ENCODE measurements around the gene GBF1. TPM values are rescaled to one million over a fixed set of nuclear protein-coding genes. Genes with fewer than 3 reads are reported as not detected.
A peak's percentile ranks its signal among the peaks of the same experiment; 100 is the strongest.

GBF1 gene
- total RNA-seq, 2 experiments from 2014 or later, result 42.2 to 44.0 TPM

DNA sequence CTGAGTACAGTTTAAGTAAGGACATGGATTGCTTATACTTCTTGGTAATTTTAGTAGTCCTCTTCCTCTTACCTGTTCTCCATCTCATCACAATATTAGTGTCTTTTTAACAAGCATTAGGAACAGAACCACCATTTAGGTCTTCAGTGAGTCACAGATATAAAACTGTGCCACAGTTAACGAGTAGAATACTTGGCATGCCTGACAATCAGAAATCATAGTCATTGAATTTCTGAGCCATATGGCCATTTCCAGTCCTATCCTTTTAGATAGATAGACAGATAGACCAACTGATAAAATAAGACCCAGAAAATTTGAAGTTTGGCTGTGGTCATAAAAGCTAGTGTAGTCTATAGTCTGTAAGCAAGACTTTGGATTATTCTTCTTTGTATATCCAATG lies 71.1 kb downstream of the GBF1 start:
- no peak for DNase-seq
- Mint-ChIP-seq H3K4me1 (ENCODE audit: low read depth) (peaks cover 33% of the 10 kb centered on the region), H3K4me3 (no peak overlapping the region), H3K27ac (no peak overlapping the region), H3K36me3 (peaks cover 7% of the 10 kb centered on the region), H3K27me3 (no peaks in the 10 kb centered on the region), H3K9me3 (no peaks in the 10 kb centered on the region)
- intact Hi-C loops (cut with micrococcal nuclease), result no loop called here
- ChIA-PET CTCF (interaction anchor here (0.7 kb wide), 1 partner anchor 69 kb away, joined by 3 read pairs; no protein-coding TSS in a partner anchor), POLR2A (no interaction called here)

GRCh38 chr10:102322914-102323313 lies 77.6 kb downstream of the GBF1 start:
- Mint-ChIP-seq H3K9me3 (no peaks in the 10 kb centered on the region), H3K27ac (peak overlapping the region; percentile 42), H3K4me3 (no peak overlapping the region), H3K36me3 (peaks cover 2% of the 10 kb centered on the region), H3K4me1 (ENCODE audit: low read depth) (peaks cover 17% of the 10 kb centered on the region), H3K27me3 (no peaks in the 10 kb centered on the region)
- DNase-seq, result peak; percentile 73
- ChIA-PET POLR2A (interaction anchor here (0.9 kb wide), 1 partner anchor 77 kb away, joined by 4 read pairs; the partner anchor contains the start of gene GBF1), CTCF (interaction anchor here (0.8 to 1.7 kb wide), 6 partner anchors 9 to 92 kb away, joined by 3 to 5 read pairs (median 3); no protein-coding TSS in a partner anchor)
- intact Hi-C loops (cut with micrococcal nuclease), result no loop called here

DNA sequence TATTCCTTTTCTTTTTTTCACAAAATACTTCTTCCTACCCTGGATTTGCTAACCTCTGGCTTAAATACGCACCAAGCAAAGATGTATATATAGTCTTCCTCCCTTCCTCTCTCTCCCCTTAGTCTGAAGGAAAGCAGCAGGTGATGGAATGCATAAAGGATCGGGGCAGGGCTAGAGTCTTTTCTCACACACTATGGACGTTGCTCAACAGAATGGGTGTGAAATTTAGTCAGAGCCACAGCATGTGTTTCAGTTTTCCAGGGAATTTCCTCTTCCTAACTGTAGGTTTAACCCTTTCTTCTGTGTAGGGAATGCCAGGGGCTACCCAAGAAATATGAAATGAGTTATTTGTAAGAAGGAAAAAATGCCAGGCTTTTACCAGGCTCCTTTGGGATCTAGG lies 78.7 kb downstream of the GBF1 start:
- POLR2A ChIA-PET, result no interaction called here
- CTCF ChIA-PET, result interaction anchor here (1.6 kb wide), 1 partner anchor 94 kb away, joined by 4 read pairs; no protein-coding TSS in a partner anchor
- Mint-ChIP-seq H3K4me3 (no peak overlapping the region), H3K36me3 (peaks cover 2% of the 10 kb centered on the region), H3K4me1 (ENCODE audit: low read depth) (peaks cover 18% of the 10 kb centered on the region), H3K9me3 (no peaks in the 10 kb centered on the region), H3K27me3 (no peaks in the 10 kb centered on the region), H3K27ac (no peak overlapping the region)
- intact Hi-C loops (cut with micrococcal nuclease), result no loop called here
- no peak for DNase-seq

DNA sequence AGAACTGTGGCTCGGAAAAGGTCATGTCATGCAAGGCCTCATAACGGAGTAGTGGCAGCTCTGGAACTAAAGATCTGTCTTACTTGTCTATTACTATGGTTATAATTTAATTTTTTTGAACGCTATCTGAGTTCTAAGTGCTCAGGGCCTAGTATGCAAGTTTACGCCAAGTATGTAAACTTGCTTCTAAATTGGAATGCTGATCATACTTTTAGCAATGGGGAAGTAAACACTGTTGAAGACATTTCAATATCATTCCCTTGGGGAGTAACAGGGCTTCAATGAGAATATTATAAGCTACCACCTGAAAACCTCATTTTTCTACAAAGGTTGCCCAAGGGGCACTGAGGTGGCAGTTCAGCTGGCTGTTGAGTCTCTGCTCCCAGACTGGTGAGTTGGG lies 80.7 kb downstream of the GBF1 start:
- Mint-ChIP-seq H3K27me3 (no peaks in the 10 kb centered on the region), H3K27ac (no peak overlapping the region), H3K4me3 (no peak overlapping the region), H3K9me3 (no peaks in the 10 kb centered on the region), H3K36me3 (peaks cover 2% of the 10 kb centered on the region), H3K4me1 (ENCODE audit: low read depth) (peaks cover 17% of the 10 kb centered on the region)
- no peak for DNase-seq
- ChIA-PET POLR2A (interaction anchor here (1.1 kb wide), 1 partner anchor 58 kb away, joined by 3 read pairs; no protein-coding TSS in a partner anchor), CTCF (interaction anchor here (1.3 to 2.6 kb wide), 2 partner anchors 25 to 94 kb away, joined by 6 to 18 read pairs; no protein-coding TSS in a partner anchor)
- intact Hi-C loops (cut with micrococcal nuclease), result no loop called here

DNA sequence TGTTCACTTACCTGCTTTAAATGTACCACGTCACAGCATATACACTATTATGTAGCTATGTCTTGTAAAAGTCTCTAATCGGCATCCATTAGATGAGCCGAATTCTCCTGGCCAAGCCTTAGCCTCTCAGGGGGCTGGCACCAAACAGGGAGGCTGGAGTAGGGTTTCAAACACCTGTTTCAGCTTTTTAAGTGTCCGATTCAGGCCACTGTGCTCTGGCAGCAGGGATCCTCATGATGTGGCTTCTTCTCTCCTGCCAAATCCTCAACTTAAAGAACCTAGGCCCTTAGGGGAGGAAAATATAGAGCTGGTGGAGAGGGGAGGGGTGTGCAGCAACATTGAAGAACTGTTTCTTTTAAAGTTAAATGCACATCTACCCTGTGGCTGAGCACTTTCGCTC lies 81.7 kb downstream of the GBF1 start:
- POLR2A ChIA-PET, result interaction anchor here (1.1 kb wide), 1 partner anchor 59 kb away, joined by 3 read pairs; no protein-coding TSS in a partner anchor
- CTCF ChIA-PET, result interaction anchor here (0.7 to 2.6 kb wide), 5 partner anchors 24 to 96 kb away, joined by 3 to 18 read pairs (median 6); no protein-coding TSS in a partner anchor
- DNase-seq, result no peak
- intact Hi-C loops (cut with micrococcal nuclease), result no loop called here
- H3K9me3 Mint-ChIP-seq, result no peaks in the 10 kb centered on the region
- peaks cover 16% of the 10 kb centered on the region for H3K4me1 Mint-ChIP-seq (ENCODE audit: low read depth)
- H3K27ac Mint-ChIP-seq, result no peak overlapping the region
- no peak overlapping the region for H3K4me3 Mint-ChIP-seq
- no peaks in the 10 kb centered on the region for H3K27me3 Mint-ChIP-seq
- peaks cover 2% of the 10 kb centered on the region for H3K36me3 Mint-ChIP-seq

- peaks cover 4% of the 10 kb centered on the region for H3K36me3 Mint-ChIP-seq
- H3K9me3 Mint-ChIP-seq, result no peaks in the 10 kb centered on the region
- no peaks in the 10 kb centered on the region for H3K27me3 Mint-ChIP-seq
- peaks cover 10% of the 10 kb centered on the region for H3K4me1 Mint-ChIP-seq (ENCODE audit: low read depth)
- no peak overlapping the region for H3K4me3 Mint-ChIP-seq
- DNase-seq, result no peak
- ChIA-PET CTCF (interaction anchor here (0.8 to 2.6 kb wide), 5 partner anchors 14 to 97 kb away, joined by 3 to 18 read pairs (median 3); no protein-coding TSS in a partner anchor), POLR2A (no interaction called here)
- H3K27ac Mint-ChIP-seq, result no peak overlapping the region
- intact Hi-C loops (cut with micrococcal nuclease), result no loop called here
Observed at GRCh38 chr10:102327641-102328040, 82.3 kb downstream of the GBF1 start.

DNA sequence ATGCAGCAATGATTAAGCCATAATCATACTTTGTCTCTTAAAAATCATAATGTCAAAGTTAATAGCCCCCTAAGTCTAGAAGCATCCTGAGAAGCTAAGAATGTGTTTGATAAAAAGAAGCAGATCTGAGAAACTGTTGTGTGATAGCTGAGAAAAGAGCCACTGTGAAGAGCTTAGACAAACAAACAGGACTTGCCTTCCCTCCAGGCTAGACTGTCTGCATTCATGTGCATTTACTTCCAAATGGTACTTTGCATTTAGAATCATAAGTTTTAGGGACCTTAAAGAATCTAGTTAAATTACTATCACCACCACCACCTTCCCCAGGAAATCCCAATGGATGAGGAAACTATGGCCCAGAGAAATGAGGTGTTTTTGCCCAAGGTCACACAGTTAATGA lies 87.4 kb downstream of the GBF1 start:
- H3K27ac Mint-ChIP-seq, result no peak overlapping the region
- CTCF ChIA-PET, result interaction anchor here (0.6 to 2.2 kb wide), 3 partner anchors 14 to 822 kb away, joined by 3 to 11 read pairs (median 4); no protein-coding TSS in a partner anchor

GRCh38 chr10:102334101-102334500 lies 88.8 kb downstream of the GBF1 start:
- H3K27ac Mint-ChIP-seq, result no peak overlapping the region
- H3K4me1 Mint-ChIP-seq (ENCODE audit: low read depth), result peaks cover 24% of the 10 kb centered on the region
- H3K9me3 Mint-ChIP-seq, result no peaks in the 10 kb centered on the region
- no peak overlapping the region for H3K4me3 Mint-ChIP-seq
- CTCF ChIA-PET, result interaction anchor here (1.8 to 2.2 kb wide), 3 partner anchors 13 to 102 kb away, joined by 4 to 11 read pairs (median 9); no protein-coding TSS in a partner anchor
- POLR2A ChIA-PET, result no interaction called here
- intact Hi-C loops (cut with micrococcal nuclease), result no loop called here
- no peak for DNase-seq
- peaks cover 8% of the 10 kb centered on the region for H3K36me3 Mint-ChIP-seq
- no peaks in the 10 kb centered on the region for H3K27me3 Mint-ChIP-seq

More for the DNA sequence above, 87.4 kb downstream of the GBF1 start:
- H3K9me3 Mint-ChIP-seq, result no peaks in the 10 kb centered on the region
- H3K4me3 Mint-ChIP-seq, result no peak overlapping the region
- peaks cover 14% of the 10 kb centered on the region for H3K4me1 Mint-ChIP-seq (ENCODE audit: low read depth)
- H3K27me3 Mint-ChIP-seq, result no peaks in the 10 kb centered on the region
- no peak for DNase-seq
- peaks cover 8% of the 10 kb centered on the region for H3K36me3 Mint-ChIP-seq
- POLR2A ChIA-PET, result no interaction called here
- intact Hi-C loops (cut with micrococcal nuclease), result no loop called here

GRCh38 chr10:102335184-102335583 lies 89.9 kb downstream of the GBF1 start:
- DNase-seq, result no peak
- ChIA-PET POLR2A (no interaction called here), CTCF (interaction anchor here (1.0 to 1.3 kb wide), 2 partner anchors 105 to 166 kb away, joined by 3 to 4 read pairs; no protein-coding TSS in a partner anchor)
- Mint-ChIP-seq H3K27ac (no peak overlapping the region), H3K27me3 (no peaks in the 10 kb centered on the region), H3K4me1 (ENCODE audit: low read depth) (peaks cover 23% of the 10 kb centered on the region), H3K4me3 (no peak overlapping the region), H3K9me3 (no peaks in the 10 kb centered on the region), H3K36me3 (peaks cover 8% of the 10 kb centered on the region)
- intact Hi-C loops (cut with micrococcal nuclease), result no loop called here

- ChIA-PET POLR2A (interaction anchor here (0.6 to 1.3 kb wide), 6 partner anchors 41 to 111 kb away, joined by 3 to 9 read pairs (median 5); partner anchors contain the start of gene GBF1), CTCF (interaction anchor here (1.0 to 4.5 kb wide), 6 partner anchors 11 to 172 kb away, joined by 3 to 67 read pairs (median 8); no protein-coding TSS in a partner anchor)
- no peaks in the 10 kb centered on the region for H3K27me3 Mint-ChIP-seq
- no peak for DNase-seq
- peaks cover 50% of the 10 kb centered on the region for H3K4me1 Mint-ChIP-seq (ENCODE audit: low read depth)
- intact Hi-C loops (cut with micrococcal nuclease), result loop anchor here (1.0 kb wide), 3 partner anchors 41 to 95 kb away; no protein-coding TSS in a partner anchor
- H3K36me3 Mint-ChIP-seq, result peaks cover 8% of the 10 kb centered on the region
- H3K9me3 Mint-ChIP-seq, result no peaks in the 10 kb centered on the region
- H3K4me3 Mint-ChIP-seq, result no peak overlapping the region
- peak overlapping the region; percentile 67 for H3K27ac Mint-ChIP-seq
Observed at GRCh38 chr10:102341038-102341688, 95.8 kb downstream of the GBF1 start.

GRCh38 chr10:102342458-102342857 lies 97.1 kb downstream of the GBF1 start:
- Mint-ChIP-seq H3K36me3 (peaks cover 12% of the 10 kb centered on the region), H3K9me3 (no peaks in the 10 kb centered on the region), H3K27me3 (no peaks in the 10 kb centered on the region), H3K4me3 (no peak overlapping the region), H3K27ac (peak overlapping the region; percentile 60), H3K4me1 (ENCODE audit: low read depth) (peaks cover 44% of the 10 kb centered on the region)
- POLR2A ChIA-PET, result no interaction called here
- intact Hi-C loops (cut with micrococcal nuclease), result no loop called here
- CTCF ChIA-PET, result interaction anchor here (1.0 to 4.5 kb wide), 5 partner anchors 10 to 173 kb away, joined by 4 to 67 read pairs (median 9); no protein-coding TSS in a partner anchor
- DNase-seq, result no peak

DNA sequence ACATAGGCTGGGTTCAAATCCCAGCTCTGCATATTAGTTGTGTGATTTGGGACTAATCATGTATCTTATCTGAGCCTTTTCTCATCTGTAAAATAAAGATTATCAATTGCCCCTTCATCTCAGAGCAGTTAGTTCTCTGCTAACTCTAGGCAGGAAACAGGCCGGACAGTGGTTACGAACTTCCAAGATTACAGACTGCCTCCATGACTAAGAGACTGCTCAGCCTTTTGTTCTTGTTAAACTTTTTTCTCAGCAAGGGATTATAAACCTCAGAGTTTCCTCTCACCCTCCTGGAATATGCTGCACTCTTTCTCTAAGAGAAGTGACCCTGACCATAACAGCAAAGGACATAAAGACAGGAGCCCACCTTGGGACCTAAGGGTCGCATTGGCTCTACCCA lies 97.6 kb downstream of the GBF1 start:
- Mint-ChIP-seq H3K9me3 (no peaks in the 10 kb centered on the region), H3K4me3 (no peak overlapping the region), H3K36me3 (peaks cover 12% of the 10 kb centered on the region), H3K27ac (peak overlapping the region; percentile 60), H3K27me3 (no peaks in the 10 kb centered on the region), H3K4me1 (ENCODE audit: low read depth) (peaks cover 39% of the 10 kb centered on the region)
- intact Hi-C loops (cut with micrococcal nuclease), result no loop called here
- no peak for DNase-seq
- ChIA-PET POLR2A (no interaction called here), CTCF (interaction anchor here (1.0 to 4.5 kb wide), 4 partner anchors 9 to 112 kb away, joined by 4 to 67 read pairs (median 26); no protein-coding TSS in a partner anchor)

Measured in activated CD4-positive, alpha-beta memory T cell treated with anti-CD3 and anti-CD28 coated beads for 36 hours (primary cell).